Common myeloid progenitor, CD34-positive (primary cell): ENCODE data around the gene PTH2.

Experiments used
- CTCF ChIA-PET: fragments of 350-600 bp; sonication (Branson Sonifier 250); formaldehyde crosslinking; loops from one replicate; lab custom pipeline; 2021; ENCODE audit warnings: antibody characterized with exemption; lab: Charles Lee
- POLR2A ChIA-PET: fragments of 350-600 bp; sonication (Branson Sonifier 250); formaldehyde crosslinking; loops from one replicate; lab custom pipeline; 2021; ENCODE audit warnings: antibody characterized with exemption; lab: Charles Lee
- DNase-seq, 3 donors: peaks; one replicate each; pipeline versions ENCODE4 v3.0.0 to v3.0.0-alpha.2; 2013
- H3K27ac ChIP-seq, 2 experiments: 1 replicate in 1 of 2; 2 replicates in 1 of 2; pipeline ENCODE4 v1.7.0; 2013; ENCODE audit warnings: inconsistent platforms in 2 of 2, low read length in 2 of 2, mild to moderate bottlenecking in 2 of 2, low read depth in 1 of 2, moderate library complexity in 1 of 2; ENCODE audit not compliant: severe bottlenecking in 2 of 2, insufficient read depth in 1 of 2, poor library complexity in 1 of 2
- H3K27me3 ChIP-seq, 5 experiments: replicated peaks in 2 of 5; 1 replicate in 3 of 5; 2 replicates in 2 of 5; pipeline versions ENCODE4 v1.6.1 to v1.7.0; 2013; ENCODE audit warnings: low read length in 4 of 5, mild to moderate bottlenecking in 2 of 5, moderate library complexity in 2 of 5, inconsistent platforms in 1 of 5; ENCODE audit not compliant: insufficient read depth in 5 of 5, control insufficient read depth in 4 of 5
- H3K36me3 ChIP-seq, 4 experiments: 1 replicate in 2 of 4; 2 replicates in 2 of 4; pipeline versions ENCODE4 v1.6.1 to v1.7.0; 2013; ENCODE audit warnings: low read length in 3 of 4, control low read depth in 1 of 4, mild to moderate bottlenecking in 1 of 4; ENCODE audit not compliant: control insufficient read depth in 4 of 4, insufficient read depth in 4 of 4
- H3K4me1 ChIP-seq, 4 experiments: 1 replicate in 3 of 4; 2 replicates in 1 of 4; pipeline versions ENCODE4 v1.6.1 to v1.7.1; 2013; ENCODE audit warnings: low read length in 3 of 4, mild to moderate bottlenecking in 3 of 4, control low read depth in 1 of 4, inconsistent platforms in 1 of 4, moderate library complexity in 1 of 4; ENCODE audit not compliant: control insufficient read depth in 4 of 4, insufficient read depth in 4 of 4; ENCODE audit errors: control extremely low read depth in 1 of 4
- H3K4me3 ChIP-seq, 7 experiments: 1 replicate in 4 of 7; 2 replicates in 3 of 7; pipeline versions ENCODE4 v1.5.1 to v1.7.0; 2013; ENCODE audit warnings: mild to moderate bottlenecking in 7 of 7, low read length in 6 of 7, moderate library complexity in 6 of 7, inconsistent platforms in 2 of 7, low read depth in 2 of 7, control low read depth in 1 of 7; ENCODE audit not compliant: insufficient read depth in 4 of 7, control insufficient read depth in 1 of 7; ENCODE audit errors: extremely low read depth in 1 of 7
- H3K9me3 ChIP-seq, 5 experiments: 1 replicate in 4 of 5; 2 replicates in 1 of 5; pipeline versions ENCODE4 v1.6.1 to v1.7.1; 2013; ENCODE audit warnings: low read length in 4 of 5, mild to moderate bottlenecking in 2 of 5, inconsistent platforms in 1 of 5, low read depth in 1 of 5, moderate library complexity in 1 of 5; ENCODE audit not compliant: control insufficient read depth in 4 of 5, insufficient read depth in 2 of 5; ENCODE audit errors: control extremely low read depth in 1 of 5
- WGBS: methylation state at CpG from one replicate; pipeline ENCODE4 v1.1.5; 2013; ENCODE audit not compliant: insufficient coverage; 5-methylcytosine and 5-hydroxymethylcytosine counted together

The PTH2 gene

DNA sequence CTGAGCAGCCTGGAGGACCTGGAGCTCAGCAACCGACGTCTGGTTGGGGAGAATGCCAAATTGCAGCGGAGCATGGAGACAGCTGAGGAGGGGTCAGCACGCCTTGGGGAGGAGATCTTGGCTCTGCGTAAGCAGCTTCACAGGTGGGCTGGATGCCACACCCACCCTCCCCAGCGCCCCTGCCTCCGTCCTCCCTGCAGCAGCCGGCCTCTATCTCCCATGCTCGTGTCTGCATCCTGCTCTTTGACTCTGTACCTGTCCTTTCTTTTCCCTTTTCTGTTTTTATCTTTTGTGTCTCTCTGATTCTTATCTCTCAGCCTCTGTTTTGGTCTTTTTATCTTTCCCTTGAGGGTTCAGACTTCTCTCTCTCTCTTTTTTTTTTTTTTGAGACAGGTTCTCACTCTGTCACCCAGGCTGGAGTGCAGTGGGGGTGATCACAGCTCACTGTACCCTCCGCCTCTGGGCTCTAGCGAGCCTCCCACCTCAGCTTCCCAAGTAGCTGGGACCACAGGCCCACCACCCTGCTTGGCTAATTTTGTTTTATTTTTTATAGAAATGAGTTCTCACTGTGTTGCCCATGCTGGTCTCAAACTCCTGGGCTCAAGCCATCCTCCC, 25.1 kb downstream of the PTH2 start:
- CTCF ChIA-PET = interaction anchor here (1.5 kb wide), 1 partner anchor 72 kb away, joined by 3 read pairs; no protein-coding TSS in a partner anchor
- WGBS = 91% methylated on average over 11 of the region's 11 CpGs
- H3K36me3 ChIP-seq = no peaks in the 10 kb centered on the region
- H3K4me3 ChIP-seq = no peak overlapping the region
- H3K9me3 ChIP-seq = no peaks in the 10 kb centered on the region
- H3K27ac ChIP-seq = no peak overlapping the region
- H3K4me1 ChIP-seq = peaks cover 0 to 4% (median 1%) of the 10 kb centered on the region in 4 experiments
- POLR2A ChIA-PET = no interaction called here
- H3K27me3 ChIP-seq = peaks cover 0 to 2% (median 0%) of the 10 kb centered on the region in 5 experiments
- no peak for DNase-seq

DNA sequence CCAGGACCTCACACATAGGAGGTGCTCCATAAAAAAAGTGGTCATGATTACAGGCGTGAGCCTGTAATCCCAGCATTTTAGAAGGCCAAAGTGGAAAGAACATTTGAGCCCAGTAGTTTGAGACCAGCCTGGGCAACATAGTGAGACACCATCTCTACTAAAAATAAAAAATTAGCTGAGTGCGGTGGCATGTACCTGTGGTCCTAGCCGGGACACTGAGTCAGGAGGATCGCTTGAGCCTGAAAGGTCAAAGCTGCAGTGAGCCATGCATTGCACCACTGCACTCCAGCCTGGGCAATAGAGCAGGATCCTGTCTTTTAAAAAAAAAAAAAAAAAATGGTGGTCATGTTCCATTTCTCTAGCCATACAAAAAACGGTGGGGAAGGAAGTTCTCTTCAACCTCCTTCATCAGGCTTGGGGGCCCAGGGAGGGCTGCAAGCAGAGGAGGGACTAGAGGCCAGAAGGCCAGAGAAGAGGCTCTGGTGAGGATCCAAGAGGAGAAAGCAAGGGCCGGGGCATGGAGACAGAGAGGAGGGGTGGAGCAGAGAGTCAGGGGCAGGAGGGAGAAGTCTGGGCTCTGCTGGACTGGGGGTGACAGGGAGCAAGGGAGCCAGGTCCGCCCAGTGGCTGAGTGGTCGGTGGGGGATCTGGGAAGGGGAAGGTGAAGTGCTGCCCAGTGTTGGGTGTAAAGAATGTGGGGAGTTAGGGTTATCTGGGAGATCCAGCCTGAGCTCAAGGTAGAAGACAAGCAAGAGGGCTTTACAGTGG, 26.3 kb downstream of the PTH2 start:
- DNase-seq = no peak
- no peaks in the 10 kb centered on the region for H3K9me3 ChIP-seq
- H3K27ac ChIP-seq = no peak overlapping the region
- peaks cover 0 to 4% (median 0%) of the 10 kb centered on the region in 5 experiments for H3K27me3 ChIP-seq
- 96% methylated on average over 7 of the region's 8 CpGs for WGBS
- H3K4me3 ChIP-seq = no peak overlapping the region
- H3K36me3 ChIP-seq = no peaks in the 10 kb centered on the region
- ChIA-PET POLR2A (interaction anchor here (0.7 kb wide), 1 partner anchor 24 kb away, joined by 4 read pairs; no protein-coding TSS in a partner anchor), CTCF (interaction anchor here (1.5 kb wide), 1 partner anchor 74 kb away, joined by 3 read pairs; no protein-coding TSS in a partner anchor)
- peaks cover 0 to 4% (median 3%) of the 10 kb centered on the region in 4 experiments for H3K4me1 ChIP-seq

DNA sequence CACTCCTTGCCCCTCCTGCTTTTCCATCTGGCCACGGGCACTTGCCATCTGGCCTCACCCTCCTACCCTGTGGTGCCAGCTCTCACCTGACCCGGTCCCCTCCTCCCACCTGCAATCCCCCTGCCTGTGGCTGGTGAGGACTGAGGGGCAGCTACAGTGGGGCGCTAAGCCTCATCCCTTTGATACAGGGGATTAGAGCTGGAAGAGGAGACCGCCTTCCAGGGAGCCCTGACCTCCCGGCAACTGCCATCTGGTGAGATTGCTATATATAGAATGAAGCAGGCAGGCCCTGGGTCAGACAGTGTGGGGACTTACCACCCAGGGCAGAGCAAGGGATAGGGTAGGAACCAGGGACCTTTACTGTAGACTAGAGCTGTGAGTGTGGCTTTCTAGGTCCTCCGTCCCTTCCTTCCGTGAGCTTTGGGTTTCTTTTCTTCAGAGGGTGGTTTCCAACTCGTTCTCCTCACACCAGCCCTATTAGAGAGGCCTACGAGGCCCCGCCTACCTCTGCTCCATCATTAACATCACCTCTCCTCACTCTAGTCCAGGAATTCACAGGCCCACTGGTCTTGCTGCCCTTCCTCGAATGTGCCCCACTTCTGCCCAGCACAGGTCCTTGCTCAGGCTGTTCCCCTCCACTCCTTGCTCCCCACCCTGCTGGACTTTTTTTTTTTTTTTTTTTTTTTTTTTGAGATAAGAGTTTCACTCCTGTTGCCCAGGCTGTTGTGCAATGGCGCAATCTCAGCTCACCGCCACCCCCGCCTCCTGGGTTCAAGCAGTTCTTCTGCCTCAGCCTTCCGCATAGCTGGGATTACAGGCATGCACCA, 27.4 kb downstream of the PTH2 start:
- ChIA-PET POLR2A (interaction anchor here (0.7 kb wide), 1 partner anchor 26 kb away, joined by 4 read pairs; no protein-coding TSS in a partner anchor), CTCF (interaction anchor here (0.8 to 1.4 kb wide), 3 partner anchors 23 to 77 kb away, joined by 3 to 5 read pairs (median 4); no protein-coding TSS in a partner anchor)
- WGBS = 82% methylated on average over 8 of the region's 15 CpGs
- H3K9me3 ChIP-seq = no peaks in the 10 kb centered on the region
- no peaks in the 10 kb centered on the region for H3K36me3 ChIP-seq
- H3K27me3 ChIP-seq = peaks cover 0 to 4% (median 0%) of the 10 kb centered on the region in 5 experiments
- peaks cover 0 to 10% (median 7%) of the 10 kb centered on the region in 4 experiments for H3K4me1 ChIP-seq
- DNase-seq = no peak
- H3K27ac ChIP-seq = no peak overlapping the region
- no peak overlapping the region for H3K4me3 ChIP-seq

DNA sequence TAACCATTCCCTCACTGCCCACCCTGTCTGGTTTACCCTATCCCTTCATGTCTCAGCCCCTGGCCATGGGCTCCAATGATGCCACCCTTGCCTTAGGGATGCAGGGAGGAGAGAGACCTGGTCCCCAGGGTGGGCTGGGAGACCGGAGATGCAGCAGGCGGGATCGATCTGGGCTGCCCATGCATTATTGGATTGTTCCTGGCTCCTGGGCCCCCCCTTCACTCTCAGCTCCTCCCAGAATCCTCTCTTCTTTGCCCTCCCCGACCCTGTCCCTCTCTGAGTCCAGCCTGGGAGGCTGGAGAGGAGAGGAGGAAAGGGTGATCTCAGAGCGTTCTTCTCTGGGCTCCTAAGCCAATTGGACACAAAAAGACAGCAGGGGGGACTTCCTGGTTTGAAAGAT, 29.4 kb downstream of the PTH2 start:
- Histone ChIP-seq H3K36me3 (no peaks in the 10 kb centered on the region), H3K9me3 (no peaks in the 10 kb centered on the region), H3K27me3 (peaks cover 0 to 4% (median 0%) of the 10 kb centered on the region in 5 experiments), H3K27ac (no peak overlapping the region), H3K4me3 (no peak overlapping the region), H3K4me1 (peaks cover 0 to 10% (median 7%) of the 10 kb centered on the region in 4 experiments)
- no CpG with 5 or more reads among the region's 5 CpGs for WGBS
- CTCF ChIA-PET = interaction anchor here (0.7 to 3.6 kb wide), 6 partner anchors 10 to 79 kb away, joined by 3 to 23 read pairs (median 8); partner anchors contain the start of gene FLT3LG
- POLR2A ChIA-PET = no interaction called here
- DNase-seq = no peak

DNA sequence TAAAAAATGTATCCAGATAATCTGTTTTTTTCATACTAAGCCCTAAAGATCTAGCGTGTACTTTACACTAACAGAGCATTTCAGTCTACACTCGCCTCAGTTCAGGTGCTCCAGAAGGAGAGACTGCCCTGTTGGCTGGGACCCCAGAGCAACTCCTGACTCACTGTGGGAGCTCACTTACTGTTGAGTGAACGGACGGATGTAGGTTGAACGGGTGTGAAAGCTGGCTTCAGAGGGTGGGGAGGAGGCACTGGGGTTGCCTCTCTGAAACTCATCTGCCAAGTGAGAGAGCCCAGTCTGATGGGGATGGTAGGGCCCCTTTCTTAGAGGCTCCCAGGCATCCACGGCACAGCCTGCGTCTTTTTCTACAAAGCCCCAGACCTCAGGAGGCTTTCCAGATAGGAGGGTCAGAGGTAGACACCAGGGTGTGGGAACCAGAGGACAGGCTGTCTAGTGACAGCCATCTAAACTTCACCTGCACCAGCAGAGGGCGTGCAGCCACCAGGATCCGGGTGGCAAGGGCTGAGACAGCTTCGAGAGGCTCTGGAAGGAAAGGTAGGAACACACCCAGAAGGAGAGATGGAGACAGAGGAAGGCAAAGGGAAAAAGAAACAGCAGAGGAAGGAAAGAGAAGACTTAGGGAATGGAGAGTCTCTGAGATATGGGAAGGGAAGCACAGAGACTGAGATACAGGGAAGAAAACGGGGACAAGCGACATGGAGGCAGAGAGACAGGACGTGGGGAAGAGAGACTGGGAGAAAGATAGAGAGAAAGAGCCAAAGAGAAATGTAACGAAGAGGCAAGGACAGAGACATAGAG, 31.5 kb downstream of the PTH2 start:
- Histone ChIP-seq H3K4me3 (peak overlapping the region in 1 of 7 experiments; percentile 7), H3K27ac (no peak overlapping the region), H3K4me1 (peaks cover 0 to 10% (median 4%) of the 10 kb centered on the region in 4 experiments), H3K9me3 (no peaks in the 10 kb centered on the region), H3K36me3 (no peaks in the 10 kb centered on the region), H3K27me3 (peaks cover 0 to 4% (median 0%) of the 10 kb centered on the region in 5 experiments)
- 34% methylated on average over 11 of the region's 14 CpGs for WGBS
- peak; percentile 74 to 82 (median 78) for DNase-seq
- POLR2A ChIA-PET = interaction anchor here (0.6 kb wide), 1 partner anchor 82 kb away, joined by 4 read pairs; the partner anchor contains the start of gene FLT3LG
- CTCF ChIA-PET = interaction anchor here (0.6 to 3.8 kb wide), 20 partner anchors 11 to 290 kb away, joined by 3 to 23 read pairs (median 4); partner anchors contain the start of genes ALDH16A1, FLT3LG and GFY

DNA sequence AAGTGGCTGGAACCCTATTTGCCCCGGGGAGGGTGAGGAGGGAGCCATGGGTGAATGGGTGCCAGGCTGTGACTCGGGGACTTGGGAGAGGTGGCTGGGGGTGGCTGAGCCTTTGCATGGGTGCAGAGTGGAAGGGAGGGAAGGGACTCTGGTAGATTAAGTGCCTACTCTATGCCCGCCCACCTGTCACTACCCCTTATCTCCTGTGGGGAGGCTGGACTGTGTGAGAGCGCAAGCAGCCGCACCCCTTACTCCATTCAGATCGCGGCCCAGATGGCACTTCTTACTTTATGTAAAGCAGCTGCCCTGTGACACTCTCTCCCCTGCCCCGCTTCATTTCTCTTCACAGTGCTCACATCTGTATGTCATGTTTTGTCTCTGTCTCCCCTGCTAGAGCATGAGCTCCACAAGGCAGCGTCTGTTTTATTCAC, 32.3 kb downstream of the PTH2 start:
- DNase-seq = peak in 1 of 3 donors; percentile 23
- H3K4me3 ChIP-seq = no peak overlapping the region
- 83% methylated on average over 4 of the region's 9 CpGs for WGBS
- peaks cover 0 to 4% (median 0%) of the 10 kb centered on the region in 5 experiments for H3K27me3 ChIP-seq
- ChIA-PET CTCF (interaction anchor here (0.7 to 3.8 kb wide), 17 partner anchors 9 to 88 kb away, joined by 3 to 23 read pairs (median 4); partner anchors contain the start of genes ALDH16A1, FLT3LG and GFY), POLR2A (no interaction called here)
- H3K9me3 ChIP-seq = no peaks in the 10 kb centered on the region
- H3K4me1 ChIP-seq = peaks cover 0 to 10% (median 4%) of the 10 kb centered on the region in 4 experiments
- H3K27ac ChIP-seq = no peak overlapping the region
- no peaks in the 10 kb centered on the region for H3K36me3 ChIP-seq
